Upper lobe of right lung (tissue), 1 donor: ENCODE measurements around the gene IL33. TPM values are rescaled to one million over a fixed set of nuclear protein-coding genes. Genes with fewer than 3 reads are reported as not detected.

Experiments used
- ATAC-seq: fragments of 200-7000 bp; cut with Tn5 transposase; one replicate; pipeline ENCODE4 v1.9.1; 2020; ENCODE audit warnings: mild to moderate bottlenecking, moderate library complexity
- DNase-seq: peaks from one replicate; pipeline ENCODE4 v3.0.0-alpha.2; 2020
- H3K27ac ChIP-seq: fragments of 200-600 bp; one replicate; pipeline ENCODE4 v1.8.0; 2022
- H3K27me3 ChIP-seq: fragments of 200-600 bp; one replicate; pipeline ENCODE4 v1.8.0; 2022; ENCODE audit warnings: mild to moderate bottlenecking
- H3K36me3 ChIP-seq: fragments of 200-600 bp; one replicate; pipeline ENCODE4 v1.8.0; 2022
- H3K4me1 ChIP-seq: fragments of 200-600 bp; one replicate; pipeline ENCODE4 v1.8.0; 2022
- H3K4me3 ChIP-seq: fragments of 200-600 bp; one replicate; pipeline ENCODE4 v1.8.0; 2022; ENCODE audit warnings: mild to moderate bottlenecking
- H3K9me3 ChIP-seq: fragments of 200-600 bp; one replicate; pipeline ENCODE4 v1.8.0; 2022
- CTCF ChIP-seq: fragments of 200-600 bp; IDR thresholded peaks from one replicate; pipeline ENCODE4 v1.8.0; 2022; ENCODE audit warnings: antibody characterized with exemption
- intact Hi-C: fragments of 100-400 bp; cut with DNase I; formaldehyde crosslinking; loops from one replicate; pipeline ENCODE4 v1.11.0; 2022
- total RNA-seq: library from RNA; stranded (reverse); fragmentation: NEBNext Ultra II Directional; extraction: Animal tissue kit (Norgen Biotek cat#: 25700); gene quantifications from one replicate; pipeline ENCODE4 v1.2.1, GENCODE V29; 2021
- donor health status: DM: no; HTN: yes; CAD: no; lungs with severe emphysema.

Gene IL33
- total RNA-seq, 1 donor from 2014 or later, result 64.8 TPM

GRCh38 chr9:6301858-6302257 lies 86.3 kb downstream of the IL33 start:
- intact Hi-C loops, result loop anchor here (10.0 kb wide), 1 partner anchor 107 kb away; no protein-coding TSS in a partner anchor
- H3K9me3 ChIP-seq, result no peaks in the 10 kb centered on the region
- no peaks in the 10 kb centered on the region for H3K4me1 ChIP-seq
- no peak overlapping the region for H3K27ac ChIP-seq
- TF ChIP-seq CTCF, result no peak
- no peaks in the 10 kb centered on the region for H3K27me3 ChIP-seq
- ATAC-seq (no peak), DNase-seq (no peak)
- no peak overlapping the region for H3K4me3 ChIP-seq
- H3K36me3 ChIP-seq, result no peaks in the 10 kb centered on the region

GRCh38 chr9:6302417-6302816 lies 86.8 kb downstream of the IL33 start:
- Histone ChIP-seq H3K36me3 (no peaks in the 10 kb centered on the region), H3K4me3 (no peak overlapping the region), H3K4me1 (no peaks in the 10 kb centered on the region), H3K27me3 (no peaks in the 10 kb centered on the region), H3K27ac (no peak overlapping the region), H3K9me3 (no peaks in the 10 kb centered on the region)
- TF ChIP-seq CTCF, result no peak
- no peak for DNase-seq
- ATAC-seq, result peak; percentile 43
- intact Hi-C loops, result loop anchor here (10.0 kb wide), 1 partner anchor 108 kb away; no protein-coding TSS in a partner anchor

- intact Hi-C loops, result loop anchor here (10.0 kb wide), 1 partner anchor 109 kb away; no protein-coding TSS in a partner anchor
- no peaks in the 10 kb centered on the region for H3K27me3 ChIP-seq
- ATAC-seq (no peak), DNase-seq (no peak)
- no peaks in the 10 kb centered on the region for H3K36me3 ChIP-seq
- no peak overlapping the region for H3K27ac ChIP-seq
- no peak overlapping the region for H3K4me3 ChIP-seq
- no peaks in the 10 kb centered on the region for H3K9me3 ChIP-seq
- H3K4me1 ChIP-seq, result no peaks in the 10 kb centered on the region
- no peak for TF ChIP-seq CTCF
Observed at GRCh38 chr9:6304232-6304631, 88.6 kb downstream of the IL33 start.

GRCh38 chr9:6305954-6306563 lies 90.5 kb downstream of the IL33 start:
- no peak overlapping the region for H3K27ac ChIP-seq
- no peaks in the 10 kb centered on the region for H3K4me1 ChIP-seq
- intact Hi-C loops, result loop anchor here (10.0 kb wide), 1 partner anchor 111 kb away; no protein-coding TSS in a partner anchor
- no peaks in the 10 kb centered on the region for H3K9me3 ChIP-seq
- no peak overlapping the region for H3K4me3 ChIP-seq
- DNase-seq, result no peak
- ATAC-seq, result peak; percentile 77
- no peaks in the 10 kb centered on the region for H3K36me3 ChIP-seq
- H3K27me3 ChIP-seq, result no peaks in the 10 kb centered on the region
- TF ChIP-seq CTCF, result peak; percentile 59

Other genes starting within 250 kb of the IL33 start
- 14.8 TPM for gene RANBP6, start 200.2 kb upstream of the IL33 start, total RNA-seq
- not detected for gene TPD52L3, start 112.6 kb downstream of the IL33 start, total RNA-seq
- gene UHRF2, start 197.4 kb downstream of the IL33 start, total RNA-seq, result 42.4 TPM